SU-DHL-6 (cell line): ENCODE data around the gene ARHGAP26.

Source experiments
- H2AFZ ChIP-seq: fragments of 200-600 bp; sonication (generic); 2 replicates; pipeline ENCODE4 v1.6.1; 2014; ENCODE audit warnings: low read depth, mild to moderate bottlenecking, moderate library complexity, mixed read lengths, antibody characterized with exemption, low read length; ENCODE audit not compliant: severe bottlenecking
- H3F3A ChIP-seq: fragments of 200-600 bp; shearing (Covaris generic); 2 replicates; pipeline ENCODE4 v1.6.0; 2016; ENCODE audit warnings: antibody characterized with exemption, mild to moderate bottlenecking; ENCODE audit not compliant: insufficient read depth
- H3K27ac ChIP-seq: fragments of 200-600 bp; sonication (generic); 2 replicates; pipeline ENCODE4 v1.5.1; 2016; ENCODE audit warnings: low read depth, mild to moderate bottlenecking, low read length, moderate library complexity, mixed read lengths
- H3K27me3 ChIP-seq: fragments of 200-600 bp; sonication (generic), shearing (Covaris generic); 2 replicates; pipeline ENCODE4 v1.6.0; 2014; ENCODE audit warnings: mild to moderate bottlenecking, low read length
- H3K36me3 ChIP-seq: fragments of 200-600 bp; sonication (generic); 2 replicates; pipeline ENCODE4 v1.6.1; 2014; ENCODE audit warnings: mild to moderate bottlenecking, low read length, mixed read lengths
- H3K4me2 ChIP-seq: fragments of 300-600, 200-600 bp; shearing (Covaris generic), sonication (generic); 2 replicates; pipeline ENCODE4 v1.6.0; 2014; ENCODE audit warnings: low read length, low read depth, mild to moderate bottlenecking; ENCODE audit not compliant: poor library complexity, severe bottlenecking
- H3K4me3 ChIP-seq: fragments of 200-600 bp; sonication (generic); 2 replicates; pipeline ENCODE4 v1.5.1; 2014; ENCODE audit warnings: antibody characterized with exemption, low read length, mild to moderate bottlenecking, mixed read lengths; ENCODE audit not compliant: insufficient read depth, poor library complexity, severe bottlenecking
- H3K79me2 ChIP-seq: fragments of 200-600 bp; sonication (generic); 2 replicates; pipeline ENCODE4 v1.6.1; 2014; ENCODE audit warnings: mild to moderate bottlenecking, low read length, moderate library complexity; ENCODE audit not compliant: insufficient read depth
- H3K9ac ChIP-seq: fragments of 200-600 bp; sonication (generic); 2 replicates; pipeline ENCODE4 v1.7.0; 2014; ENCODE audit warnings: mild to moderate bottlenecking, low read length
- H3K9me2 ChIP-seq: fragments of 200-600 bp; sonication (generic); replicated peaks from 2 replicates; pipeline ENCODE4 v1.6.1; 2014; ENCODE audit warnings: low read length; ENCODE audit not compliant: insufficient read depth
- H3K9me3 ChIP-seq: fragments of 200-600 bp; sonication (generic); 2 replicates; pipeline ENCODE4 v1.6.1; 2014; ENCODE audit warnings: low read length, mixed read lengths; ENCODE audit not compliant: insufficient read depth
- H4K20me1 ChIP-seq: fragments of 200-600 bp; sonication (generic); 2 replicates; pipeline ENCODE4 v1.6.1; 2014; ENCODE audit warnings: low read depth, mild to moderate bottlenecking, antibody characterized with exemption, low read length, moderate library complexity, mixed read lengths
- CTCF ChIP-seq: fragments of 200-600 bp; sonication (generic); IDR thresholded peaks from one replicate; pipeline ENCODE4 v1.5.1; 2017; ENCODE audit warnings: antibody characterized with exemption, mild to moderate bottlenecking, low read length, moderate library complexity; ENCODE audit not compliant: insufficient read depth, poor library complexity, severe bottlenecking
- EZH2phosphoT487 ChIP-seq: fragments of 200-600 bp; sonication (generic), shearing (Covaris generic); conservative IDR thresholded peaks from 2 replicates; pipeline ENCODE4 v1.6.1; 2018; ENCODE audit warnings: mild to moderate bottlenecking, antibody characterized with exemption, low read length, moderate library complexity, mixed read lengths

Gene ARHGAP26

GRCh38 chr5:143183989-143184388 lies 413.8 kb downstream of the ARHGAP26 start:
- Histone ChIP-seq H3K9me2 (no peaks in the 10 kb centered on the region), H3K79me2 (no peaks in the 10 kb centered on the region), H3K4me2 (no peak overlapping the region), H3K4me3 (no peak overlapping the region), H3F3A (no peaks in the 10 kb centered on the region), H3K9ac (no peak overlapping the region), H3K9me3 (no peaks in the 10 kb centered on the region), H3K27ac (no peak overlapping the region), H2AFZ (no peak overlapping the region), H3K36me3 (no peaks in the 10 kb centered on the region), H4K20me1 (no peaks in the 10 kb centered on the region), H3K27me3 (no peaks in the 10 kb centered on the region)
- no peak for TF ChIP-seq EZH2phosphoT487
- no peak for TF ChIP-seq CTCF

DNA sequence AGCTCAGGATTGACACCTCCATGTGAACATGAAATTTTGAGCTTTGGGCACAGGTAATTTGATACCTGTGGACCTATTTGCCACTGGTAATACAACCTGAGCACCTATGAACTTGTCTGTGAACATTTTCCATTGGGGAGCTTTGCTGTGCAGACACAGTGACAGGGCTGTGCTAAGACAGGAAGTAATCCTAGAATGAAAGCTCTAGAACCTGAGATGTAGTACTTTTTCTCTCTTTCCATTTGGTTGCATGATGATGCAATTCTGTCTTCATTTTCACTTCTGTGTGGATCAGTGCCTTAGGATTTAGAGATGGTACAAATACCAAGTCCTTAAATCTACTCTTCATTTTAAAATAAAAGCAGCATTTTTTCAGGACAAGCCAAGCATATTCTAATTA lies 416.4 kb downstream of the ARHGAP26 start:
- Histone ChIP-seq H3K79me2 (no peaks in the 10 kb centered on the region), H4K20me1 (no peaks in the 10 kb centered on the region), H3K4me3 (no peak overlapping the region), H3K4me2 (no peak overlapping the region), H3K27ac (no peak overlapping the region), H3F3A (no peaks in the 10 kb centered on the region), H3K36me3 (no peaks in the 10 kb centered on the region), H3K9me3 (no peaks in the 10 kb centered on the region), H2AFZ (no peak overlapping the region), H3K9ac (no peak overlapping the region), H3K9me2 (no peaks in the 10 kb centered on the region), H3K27me3 (no peaks in the 10 kb centered on the region)
- no peak for TF ChIP-seq EZH2phosphoT487
- no peak for TF ChIP-seq CTCF

DNA sequence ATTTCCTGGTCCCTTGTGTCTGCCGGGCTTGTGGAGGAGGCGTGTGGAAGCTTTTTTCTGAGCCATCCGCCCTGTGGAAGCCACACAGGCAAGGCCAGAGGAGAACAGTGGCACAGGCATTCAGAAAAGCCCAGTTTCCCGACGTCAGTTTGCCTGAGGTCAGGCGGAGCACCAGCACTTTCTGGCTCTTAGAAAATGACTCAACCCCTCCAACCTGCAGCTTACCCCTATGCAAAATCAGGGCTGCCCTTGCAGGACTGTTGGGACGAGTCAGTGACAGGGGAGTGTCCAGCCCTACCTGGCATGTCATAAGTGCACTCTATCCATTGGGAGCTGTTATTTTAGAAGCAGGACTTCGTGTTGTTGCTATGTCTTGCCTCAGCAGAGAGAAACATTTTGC lies 417.3 kb downstream of the ARHGAP26 start:
- Histone ChIP-seq H2AFZ (no peak overlapping the region), H3K9ac (no peak overlapping the region)
- TF ChIP-seq CTCF (no peak), EZH2phosphoT487 (no peak)

More for the DNA sequence above, 417.3 kb downstream of the ARHGAP26 start:
- Histone ChIP-seq H3K9me2 (no peaks in the 10 kb centered on the region), H3K4me3 (no peak overlapping the region), H3K36me3 (no peaks in the 10 kb centered on the region), H3K4me2 (no peak overlapping the region), H3K9me3 (no peaks in the 10 kb centered on the region), H3F3A (no peaks in the 10 kb centered on the region), H4K20me1 (no peaks in the 10 kb centered on the region), H3K27me3 (no peaks in the 10 kb centered on the region), H3K79me2 (no peaks in the 10 kb centered on the region), H3K27ac (no peak overlapping the region)
